HepG2 (cell line): ENCODE measurements around the gene THAP10. TPM values are rescaled to one million over a fixed set of nuclear protein-coding genes. Genes with fewer than 3 reads are reported as not detected.
A peak's percentile ranks its signal among the peaks of the same experiment; 100 is the strongest.

Experiments used
- ATAC-seq: fragments of 200-7000 bp; cut with Tn5 transposase; 3 replicates; pipeline ENCODE4 v1.9.1; 2020; ENCODE audit warnings: mild to moderate bottlenecking, moderate library complexity
- BruUV-seq: library from RNA; stranded (reverse); fragments of 400-500 nt; replicated peaks from 2 replicates; lab custom pipeline; 2021; lab: Mats Ljungman, UMichigan
- CTCF ChIA-PET: fragments of 300-600 bp; formaldehyde crosslinking; extraction: SDS; loops from one replicate; lab custom pipeline; 2021; ENCODE audit warnings: low total read pairs, inconsistent platforms, low intra/inter-chr PET ratio; lab: Yijun Ruan, JAX
- POLR2A ChIA-PET: fragments of 350-600 bp; sonication (Branson Sonifier 250); formaldehyde crosslinking; loops from one replicate; lab custom pipeline; 2020; ENCODE audit warnings: antibody characterized with exemption, inconsistent platforms; lab: Yijun Ruan, JAX
- DNase-seq: peaks from one replicate; pipeline ENCODE4 v3.0.0-alpha.2; 2015; ENCODE audit warnings: low spot score
- FAIRE-seq: peaks from 3 replicates; lab custom pipeline; 2011; peaks lifted over from hg19 to GRCh38; lab: Jason Lieb, UNC
- H2AFZ ChIP-seq: one replicate; pipeline ENCODE4 v1.6.1; 2011; ENCODE audit warnings: low read length, inconsistent platforms
- H3K27ac ChIP-seq: fragments of 300-600 bp; 3 replicates; pipeline ENCODE4 v1.8.0; 2011; ENCODE audit warnings: mixed run types, mild to moderate bottlenecking, mixed read lengths, low read length, inconsistent platforms; ENCODE audit not compliant: insufficient read depth; ENCODE audit errors: extremely low read length
- H3K27me3 ChIP-seq, 2 experiments: fragments of 200-600 bp in 1 of 2; 2 replicates in 1 of 2; 3 replicates in 1 of 2; pipeline versions ENCODE4 v1.6.0 to v1.8.0; 2011; ENCODE audit warnings: low read length in 2 of 2, mild to moderate bottlenecking in 2 of 2, moderate library complexity in 2 of 2, inconsistent platforms in 1 of 2; ENCODE audit not compliant: insufficient read depth in 2 of 2, control insufficient read depth in 1 of 2
- H3K36me3 ChIP-seq, 2 experiments: fragments of 200-600 bp in 1 of 2; replicated peaks in 1 of 2; 2 replicates in 1 of 2; 3 replicates in 1 of 2; pipeline versions ENCODE4 v1.5.1 to v1.8.0; 2011; ENCODE audit warnings: low read length in 2 of 2, inconsistent platforms in 1 of 2; ENCODE audit not compliant: insufficient read depth in 2 of 2, control insufficient read depth in 1 of 2
- H3K4me1 ChIP-seq: 2 replicates; pipeline ENCODE4 v1.5.1; 2012; ENCODE audit warnings: low read length, inconsistent platforms; ENCODE audit not compliant: insufficient read depth
- H3K4me2 ChIP-seq: 2 replicates; pipeline ENCODE4 v1.6.0; 2011; ENCODE audit warnings: low read depth, low read length, inconsistent platforms
- H3K4me3 ChIP-seq, 3 experiments: fragments of 200-600 bp in 1 of 3; sonication (generic), shearing (Covaris generic) in 1 of 3; replicated peaks in 1 of 3; 2 replicates each; pipeline ENCODE4 v1.5.1; 2011 to 2016; ENCODE audit warnings: low read length in 3 of 3, inconsistent platforms in 2 of 3, low read depth in 2 of 3, mild to moderate bottlenecking in 2 of 3, control low read depth in 1 of 3, mixed read lengths in 1 of 3; ENCODE audit not compliant: insufficient read depth in 1 of 3
- H3K79me2 ChIP-seq: one replicate; pipeline ENCODE4 v1.6.1; 2011; ENCODE audit warnings: low read length, inconsistent platforms; ENCODE audit not compliant: insufficient read depth
- H3K9ac ChIP-seq: 2 replicates; pipeline ENCODE4 v1.6.0; 2011; ENCODE audit warnings: mild to moderate bottlenecking, low read depth, low read length, inconsistent platforms; ENCODE audit not compliant: insufficient read depth
- H3K9me3 ChIP-seq: 2 replicates; pipeline ENCODE4 v1.5.1; 2012; ENCODE audit warnings: mild to moderate bottlenecking, low read length
- H4K20me1 ChIP-seq: 2 replicates; pipeline ENCODE4 v1.6.0; 2011; ENCODE audit warnings: inconsistent platforms, mild to moderate bottlenecking, low read length, moderate library complexity; ENCODE audit not compliant: insufficient read depth
- PITX1 ChIP-seq: sonication (generic); formaldehyde crosslinking; IDR thresholded peaks from 2 replicates; pipeline ENCODE4 v1.5.1; 2020; ENCODE audit warnings: mild to moderate bottlenecking, missing genetic modification reagents
- RFX5 ChIP-seq: IDR thresholded peaks from 2 replicates; pipeline ENCODE4 v1.6.1; 2011; ENCODE audit warnings: low read depth, low read length, improper control_type of control experiment
- SATB2 ChIP-seq: sonication (generic); formaldehyde crosslinking; IDR thresholded peaks from 2 replicates; pipeline ENCODE4 v1.5.0; 2020; ENCODE audit warnings: missing genetic modification reagents
- TBX2 ChIP-seq: sonication (generic); formaldehyde crosslinking; IDR thresholded peaks from 2 replicates; pipeline ENCODE4 v1.5.0; 2020; ENCODE audit warnings: missing genetic modification reagents, mild to moderate bottlenecking, borderline replicate concordance
- TRIM24 ChIP-seq: sonication (generic); formaldehyde crosslinking; IDR thresholded peaks from 2 replicates; pipeline ENCODE4 v1.8.0; 2022; ENCODE audit warnings: mild to moderate bottlenecking, missing genetic modification reagents
- ZFP36 ChIP-seq: fragments of 150-350 bp; IDR thresholded peaks from 2 replicates; pipeline ENCODE4 v1.6.1; 2018; ENCODE audit warnings: borderline replicate concordance, low read length, low read depth; ENCODE audit not compliant: partially characterized antibody
- ZNF143 ChIP-seq: sonication (generic); formaldehyde crosslinking; IDR thresholded peaks from 2 replicates; pipeline ENCODE4 v1.4.0; 2020; ENCODE audit warnings: missing genetic modification reagents
- ZNF256 ChIP-seq: sonication (generic); formaldehyde crosslinking; conservative IDR thresholded peaks from 2 replicates; pipeline ENCODE4 v1.4.0; 2020; ENCODE audit warnings: missing genetic modification reagents
- WGBS: methylation state at CpG from one replicate; pipeline ENCODE4 v1.1.6; 2017; ENCODE audit warnings: low lambda C conversion rate; 5-methylcytosine and 5-hydroxymethylcytosine counted together
- in situ Hi-C: cut with HindIII; loops from 2 replicates; pipeline ENCODE4 v1.10.0; 2017; ENCODE audit warnings: low pct_unique_long_range_greater_than_20kb; ENCODE audit not compliant: extremely low pct_ligation_motif_present
- intact Hi-C: fragments of 100-400 bp; cut with micrococcal nuclease; formaldehyde crosslinking; loops from one replicate; pipeline ENCODE4 v1.10.0; 2022; ENCODE audit not compliant: unreplicated experiment
- polyA plus RNA-seq, 8 experiments: library from polyadenylated mRNA; depleted of rRNA in 3 of 8; stranded (reverse) in 7 of 8; unstranded in 1 of 8; fragments of >200 nt; fragmentation: Illumina TruSeq in 4 of 8; extraction: Trizol in 4 of 8; gene quantifications; 2 replicates each; pipeline versions ENCODE4 v1.2.1 to v1.2.3, GENCODE V29; 2011 to 2016; ENCODE audit warnings: low read depth in 4 of 8, missing spikeins in 1 of 8, mixed read lengths in 1 of 8; ENCODE audit not compliant: insufficient read depth in 1 of 8
- total RNA-seq, 5 experiments: library from RNA; depleted of rRNA; stranded (reverse); fragments of >200 nt; fragmentation: Illumina TruSeq; extraction: Trizol; gene quantifications; 2 replicates each; pipeline ENCODE4 v1.2.3, GENCODE V29; 2016; ENCODE audit warnings: low read depth in 1 of 5
- TF ChIP-seq, protein P1 (sequence below): sonication (generic); formaldehyde crosslinking; IDR thresholded peaks from 2 replicates; pipeline ENCODE4 v1.9.0; 2021; ENCODE audit warnings: mild to moderate bottlenecking, missing genetic modification reagents

The THAP10 gene
- total and polyA plus RNA-seq, 2 of the 13 experiments (the other 11 are each of a cell fraction or from before 2014, with no cell fraction given), result 0.64 to 0.69 TPM

- Histone ChIP-seq H4K20me1 (no peaks in the 10 kb centered on the region), H3K4me3 (peak overlapping the region; percentile 58 to 78 (median 63)), H3K4me2 (peak overlapping the region; percentile 98), H3K27me3 (peaks cover 0 to 17% of the 10 kb centered on the region in 2 experiments; a peak in 3 of 5 replicates), H2AFZ (no peak overlapping the region), H3K79me2 (no peaks in the 10 kb centered on the region), H3K4me1 (peaks cover 17% of the 10 kb centered on the region), H3K27ac (no peak overlapping the region), H3K36me3 (no peaks in the 10 kb centered on the region), H3K9me3 (no peaks in the 10 kb centered on the region), H3K9ac (peak overlapping the region; percentile 63; the same call in 1 of the 2 replicates)
- FAIRE-seq (no peak), DNase-seq (no peak), ATAC-seq (no peak)
- CTCF ChIA-PET, result no interaction called here
- BruUV-seq, result TSS peak; percentile 62
- in situ Hi-C loops (no loop called here), intact Hi-C loops (no loop called here)
- POLR2A ChIA-PET, result interaction anchor here (1.2 to 6.3 kb wide), 3 partner anchors 11 to 28 kb away, joined by 5 to 69 read pairs (median 12); no protein-coding TSS in a partner anchor
- 44% methylated on average over 11 of the region's 11 CpGs for WGBS
- TF ChIP-seq SATB2 (no peak), ZFP36 (no peak), TRIM24 (no peak), ZNF143 (CRISPR knock-in tag) (no peak), RFX5 (no peak), ZNF256 (CRISPR knock-in tag) (no peak), TBX2 (CRISPR knock-in tag) (no peak), PITX1 (CRISPR knock-in tag) (no peak)
- TF ChIP-seq, protein P1, sequence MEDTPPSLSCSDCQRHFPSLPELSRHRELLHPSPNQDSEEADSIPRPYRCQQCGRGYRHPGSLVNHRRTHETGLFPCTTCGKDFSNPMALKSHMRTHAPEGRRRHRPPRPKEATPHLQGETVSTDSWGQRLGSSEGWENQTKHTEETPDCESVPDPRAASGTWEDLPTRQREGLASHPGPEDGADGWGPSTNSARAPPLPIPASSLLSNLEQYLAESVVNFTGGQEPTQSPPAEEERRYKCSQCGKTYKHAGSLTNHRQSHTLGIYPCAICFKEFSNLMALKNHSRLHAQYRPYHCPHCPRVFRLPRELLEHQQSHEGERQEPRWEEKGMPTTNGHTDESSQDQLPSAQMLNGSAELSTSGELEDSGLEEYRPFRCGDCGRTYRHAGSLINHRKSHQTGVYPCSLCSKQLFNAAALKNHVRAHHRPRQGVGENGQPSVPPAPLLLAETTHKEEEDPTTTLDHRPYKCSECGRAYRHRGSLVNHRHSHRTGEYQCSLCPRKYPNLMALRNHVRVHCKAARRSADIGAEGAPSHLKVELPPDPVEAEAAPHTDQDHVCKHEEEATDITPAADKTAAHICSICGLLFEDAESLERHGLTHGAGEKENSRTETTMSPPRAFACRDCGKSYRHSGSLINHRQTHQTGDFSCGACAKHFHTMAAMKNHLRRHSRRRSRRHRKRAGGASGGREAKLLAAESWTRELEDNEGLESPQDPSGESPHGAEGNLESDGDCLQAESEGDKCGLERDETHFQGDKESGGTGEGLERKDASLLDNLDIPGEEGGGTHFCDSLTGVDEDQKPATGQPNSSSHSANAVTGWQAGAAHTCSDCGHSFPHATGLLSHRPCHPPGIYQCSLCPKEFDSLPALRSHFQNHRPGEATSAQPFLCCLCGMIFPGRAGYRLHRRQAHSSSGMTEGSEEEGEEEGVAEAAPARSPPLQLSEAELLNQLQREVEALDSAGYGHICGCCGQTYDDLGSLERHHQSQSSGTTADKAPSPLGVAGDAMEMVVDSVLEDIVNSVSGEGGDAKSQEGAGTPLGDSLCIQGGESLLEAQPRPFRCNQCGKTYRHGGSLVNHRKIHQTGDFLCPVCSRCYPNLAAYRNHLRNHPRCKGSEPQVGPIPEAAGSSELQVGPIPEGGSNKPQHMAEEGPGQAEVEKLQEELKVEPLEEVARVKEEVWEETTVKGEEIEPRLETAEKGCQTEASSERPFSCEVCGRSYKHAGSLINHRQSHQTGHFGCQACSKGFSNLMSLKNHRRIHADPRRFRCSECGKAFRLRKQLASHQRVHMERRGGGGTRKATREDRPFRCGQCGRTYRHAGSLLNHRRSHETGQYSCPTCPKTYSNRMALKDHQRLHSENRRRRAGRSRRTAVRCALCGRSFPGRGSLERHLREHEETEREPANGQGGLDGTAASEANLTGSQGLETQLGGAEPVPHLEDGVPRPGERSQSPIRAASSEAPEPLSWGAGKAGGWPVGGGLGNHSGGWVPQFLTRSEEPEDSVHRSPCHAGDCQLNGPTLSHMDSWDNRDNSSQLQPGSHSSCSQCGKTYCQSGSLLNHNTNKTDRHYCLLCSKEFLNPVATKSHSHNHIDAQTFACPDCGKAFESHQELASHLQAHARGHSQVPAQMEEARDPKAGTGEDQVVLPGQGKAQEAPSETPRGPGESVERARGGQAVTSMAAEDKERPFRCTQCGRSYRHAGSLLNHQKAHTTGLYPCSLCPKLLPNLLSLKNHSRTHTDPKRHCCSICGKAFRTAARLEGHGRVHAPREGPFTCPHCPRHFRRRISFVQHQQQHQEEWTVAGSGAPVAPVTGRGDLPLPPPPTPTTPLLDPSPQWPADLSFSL (CRISPR knock-in tag), result no peak
These were observed 39.5 kb downstream of the THAP10 start for GRCh38 chr15:70852501-70853317.
